ENCODE measurements around the gene CMSS1. TPM values are rescaled to one million over a fixed set of nuclear protein-coding genes. Genes with fewer than 3 reads are reported as not detected.
A peak's percentile ranks its signal among the peaks of the same experiment; 100 is the strongest.

CMSS1 gene
- total and polyA plus RNA-seq, 2 of the 13 experiments (the other 11 are each of a cell fraction or from before 2014, with no cell fraction given) = 6.4 to 48.7 TPM

- TF ChIP-seq ZNF329 (CRISPR knock-in tag; IDR thresholded peaks at IDR 0.05; ENCODE audit: low read depth) (no peak), MATR3 (CRISPR knock-in tag; IDR thresholded peaks at IDR 0.05) (no peak), ZNF331 (CRISPR knock-in tag; IDR thresholded peaks at IDR 0.05) (peak; percentile 69), RXRA (CRISPR knock-in tag; IDR thresholded peaks at IDR 0.05) (no peak), ONECUT2 (CRISPR knock-in tag; IDR thresholded peaks at IDR 0.05) (no peak), HDAC2 (CRISPR knock-in tag; IDR thresholded peaks at IDR 0.05) (peak; percentile 88), ZNF879 (CRISPR knock-in tag; IDR thresholded peaks at IDR 0.05) (no peak), RBAK (CRISPR knock-in tag; IDR thresholded peaks at IDR 0.05) (no peak), FOSL2 (CRISPR knock-in tag; IDR thresholded peaks at IDR 0.05) (peak; percentile 84), ZNF558 (CRISPR knock-in tag; IDR thresholded peaks at IDR 0.05; ENCODE audit: borderline replicate concordance) (no peak), ZNF614 (CRISPR knock-in tag; IDR thresholded peaks at IDR 0.05; ENCODE audit: borderline replicate concordance) (peak; percentile 82), AGO2 (optimal IDR thresholded peaks at IDR 0.05; ENCODE audit: low read depth, low read length) (no peak), PRDM4 (CRISPR knock-in tag; IDR thresholded peaks at IDR 0.05; ENCODE audit: borderline replicate concordance) (no peak), ZNF572 (CRISPR knock-in tag; IDR thresholded peaks at IDR 0.05) (no peak), ISX (CRISPR knock-in tag; conservative IDR thresholded peaks at IDR 0.05) (no peak), ESRRA (CRISPR knock-in tag; IDR thresholded peaks at IDR 0.05; ENCODE audit: low read depth) (no peak), ZSCAN12 (CRISPR knock-in tag; IDR thresholded peaks at IDR 0.05) (no peak), GATA4 (IDR thresholded peaks at IDR 0.05; ENCODE audit: borderline replicate concordance, low read depth) (peak; percentile 86; the same call in 1 of the 2 replicates), ZNF841 (CRISPR knock-in tag; IDR thresholded peaks at IDR 0.05; ENCODE audit: borderline replicate concordance) (no peak), KAT7 (CRISPR knock-in tag; IDR thresholded peaks at IDR 0.05; ENCODE audit: borderline replicate concordance) (no peak; the same call in 1 of the 2 replicates), ZNF776 (CRISPR knock-in tag; IDR thresholded peaks at IDR 0.05) (no peak), PCBP1 (IDR thresholded peaks at IDR 0.05; ENCODE audit: borderline replicate concordance, low read depth, low read length) (no peak), IRF2 (CRISPR knock-in tag; IDR thresholded peaks at IDR 0.05) (0 out of 2 replicates have a peak, but pooled peaks have one; percentile 76), ZNF549 (CRISPR knock-in tag; IDR thresholded peaks at IDR 0.05) (no peak)
- TF ChIP-seq, protein P1, sequence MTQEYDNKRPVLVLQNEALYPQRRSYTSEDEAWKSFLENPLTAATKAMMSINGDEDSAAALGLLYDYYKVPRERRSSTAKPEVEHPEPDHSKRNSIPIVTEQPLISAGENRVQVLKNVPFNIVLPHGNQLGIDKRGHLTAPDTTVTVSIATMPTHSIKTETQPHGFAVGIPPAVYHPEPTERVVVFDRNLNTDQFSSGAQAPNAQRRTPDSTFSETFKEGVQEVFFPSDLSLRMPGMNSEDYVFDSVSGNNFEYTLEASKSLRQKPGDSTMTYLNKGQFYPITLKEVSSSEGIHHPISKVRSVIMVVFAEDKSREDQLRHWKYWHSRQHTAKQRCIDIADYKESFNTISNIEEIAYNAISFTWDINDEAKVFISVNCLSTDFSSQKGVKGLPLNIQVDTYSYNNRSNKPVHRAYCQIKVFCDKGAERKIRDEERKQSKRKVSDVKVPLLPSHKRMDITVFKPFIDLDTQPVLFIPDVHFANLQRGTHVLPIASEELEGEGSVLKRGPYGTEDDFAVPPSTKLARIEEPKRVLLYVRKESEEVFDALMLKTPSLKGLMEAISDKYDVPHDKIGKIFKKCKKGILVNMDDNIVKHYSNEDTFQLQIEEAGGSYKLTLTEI (CRISPR knock-in tag; conservative IDR thresholded peaks at IDR 0.05) = no peak
- TF ChIP-seq, protein P2, sequence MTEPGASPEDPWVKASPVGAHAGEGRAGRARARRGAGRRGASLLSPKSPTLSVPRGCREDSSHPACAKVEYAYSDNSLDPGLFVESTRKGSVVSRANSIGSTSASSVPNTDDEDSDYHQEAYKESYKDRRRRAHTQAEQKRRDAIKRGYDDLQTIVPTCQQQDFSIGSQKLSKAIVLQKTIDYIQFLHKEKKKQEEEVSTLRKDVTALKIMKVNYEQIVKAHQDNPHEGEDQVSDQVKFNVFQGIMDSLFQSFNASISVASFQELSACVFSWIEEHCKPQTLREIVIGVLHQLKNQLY (CRISPR knock-in tag; IDR thresholded peaks at IDR 0.05) = peak; percentile 66; the same call in 1 of the 2 replicates
- TF ChIP-seq, protein P3, sequence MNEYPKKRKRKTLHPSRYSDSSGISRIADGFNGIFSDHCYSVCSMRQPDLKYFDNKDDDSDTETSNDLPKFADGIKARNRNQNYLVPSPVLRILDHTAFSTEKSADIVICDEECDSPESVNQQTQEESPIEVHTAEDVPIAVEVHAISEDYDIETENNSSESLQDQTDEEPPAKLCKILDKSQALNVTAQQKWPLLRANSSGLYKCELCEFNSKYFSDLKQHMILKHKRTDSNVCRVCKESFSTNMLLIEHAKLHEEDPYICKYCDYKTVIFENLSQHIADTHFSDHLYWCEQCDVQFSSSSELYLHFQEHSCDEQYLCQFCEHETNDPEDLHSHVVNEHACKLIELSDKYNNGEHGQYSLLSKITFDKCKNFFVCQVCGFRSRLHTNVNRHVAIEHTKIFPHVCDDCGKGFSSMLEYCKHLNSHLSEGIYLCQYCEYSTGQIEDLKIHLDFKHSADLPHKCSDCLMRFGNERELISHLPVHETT (CRISPR knock-in tag; conservative IDR thresholded peaks at IDR 0.05) = no peak
These were observed 83.7 kb downstream of the CMSS1 start (continued) for GRCh38 chr3:99901200-99901926.

Data from HepG2 (cell line).